ENCODE results near the gene CALY. TPM values are rescaled to one million over a fixed set of nuclear protein-coding genes. Genes with fewer than 3 reads are reported as not detected.

The CALY gene
- total RNA-seq, 1 donor from 2014 or later, result not detected

Other genes starting within 250 kb of the CALY start
- 0.13 TPM for gene ADGRA1, start 249.0 kb downstream of the CALY start, total RNA-seq
- gene KNDC1, start 176.7 kb downstream of the CALY start, total RNA-seq, result 2.2 TPM
- gene UTF1, start 106.7 kb downstream of the CALY start, total RNA-seq, result not detected
- 0.81 TPM for gene VENTX, start 99.0 kb downstream of the CALY start, total RNA-seq
- gene ADAM8, start 60.0 kb downstream of the CALY start, total RNA-seq, result 35.3 TPM
- gene TUBGCP2, start 28.0 kb downstream of the CALY start, total RNA-seq, result 51.9 TPM
- gene ZNF511, start 28.0 kb downstream of the CALY start, total RNA-seq, result 37.4 TPM
- not detected for gene PRAP1, start 10.5 kb upstream of the CALY start, total RNA-seq
- 20.3 TPM for gene FUOM, start 21.1 kb upstream of the CALY start, total RNA-seq
- gene ECHS1, start 36.5 kb upstream of the CALY start, total RNA-seq, result 130 TPM
- 5.2 TPM for gene PAOX, start 42.4 kb upstream of the CALY start, total RNA-seq
- 66.2 TPM for gene MTG1, start 57.3 kb upstream of the CALY start, total RNA-seq
- not detected for gene SPRN, start 87.7 kb upstream of the CALY start, total RNA-seq
- 5.3 TPM for gene SCART1, start 117.0 kb upstream of the CALY start, total RNA-seq
- 2.9 TPM for gene CYP2E1, start 190.5 kb upstream of the CALY start, total RNA-seq
- 0.34 TPM for gene SYCE1, start 228.7 kb upstream of the CALY start, total RNA-seq